HG03280 (cell line): Measurements from ENCODE around the gene ATR.
"Not testable (repeated sequence)": the region's sequence is repeated elsewhere in the genome, so short reads cannot be mapped to it uniquely, and the experiment has no call there.

Source experiments
- ATAC-seq: cut with Tn5 transposase; IDR thresholded peaks from one replicate; pipeline ENCODE4 v1.9.1; 2021; ENCODE audit warnings: mild to moderate bottlenecking, moderate library complexity; ENCODE audit not compliant: unreplicated experiment

Gene ATR

DNA sequence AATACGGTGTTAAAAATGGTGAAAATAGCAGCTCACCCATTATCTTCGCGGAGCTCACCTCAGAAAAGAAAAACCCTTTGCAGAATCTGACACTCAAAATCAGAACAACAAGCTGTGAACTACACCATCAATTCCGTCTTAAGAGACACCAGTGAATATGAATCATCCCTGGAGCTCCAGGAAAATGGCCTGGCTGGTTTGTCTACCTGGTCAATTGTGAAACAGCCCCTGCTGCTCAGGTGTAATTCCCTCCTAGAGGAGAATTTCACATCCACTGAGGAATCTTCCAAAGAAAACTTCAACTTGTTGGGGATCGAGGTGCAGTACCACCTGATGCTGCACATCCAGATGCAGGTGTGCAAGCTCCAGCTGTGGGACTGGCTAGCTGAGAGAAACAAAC is 127.7 kb downstream of the ATR start:
- no peak for ATAC-seq

GRCh38 chr3:142450189-142450588 is 128.3 kb downstream of the ATR start:
- ATAC-seq = no peak

DNA sequence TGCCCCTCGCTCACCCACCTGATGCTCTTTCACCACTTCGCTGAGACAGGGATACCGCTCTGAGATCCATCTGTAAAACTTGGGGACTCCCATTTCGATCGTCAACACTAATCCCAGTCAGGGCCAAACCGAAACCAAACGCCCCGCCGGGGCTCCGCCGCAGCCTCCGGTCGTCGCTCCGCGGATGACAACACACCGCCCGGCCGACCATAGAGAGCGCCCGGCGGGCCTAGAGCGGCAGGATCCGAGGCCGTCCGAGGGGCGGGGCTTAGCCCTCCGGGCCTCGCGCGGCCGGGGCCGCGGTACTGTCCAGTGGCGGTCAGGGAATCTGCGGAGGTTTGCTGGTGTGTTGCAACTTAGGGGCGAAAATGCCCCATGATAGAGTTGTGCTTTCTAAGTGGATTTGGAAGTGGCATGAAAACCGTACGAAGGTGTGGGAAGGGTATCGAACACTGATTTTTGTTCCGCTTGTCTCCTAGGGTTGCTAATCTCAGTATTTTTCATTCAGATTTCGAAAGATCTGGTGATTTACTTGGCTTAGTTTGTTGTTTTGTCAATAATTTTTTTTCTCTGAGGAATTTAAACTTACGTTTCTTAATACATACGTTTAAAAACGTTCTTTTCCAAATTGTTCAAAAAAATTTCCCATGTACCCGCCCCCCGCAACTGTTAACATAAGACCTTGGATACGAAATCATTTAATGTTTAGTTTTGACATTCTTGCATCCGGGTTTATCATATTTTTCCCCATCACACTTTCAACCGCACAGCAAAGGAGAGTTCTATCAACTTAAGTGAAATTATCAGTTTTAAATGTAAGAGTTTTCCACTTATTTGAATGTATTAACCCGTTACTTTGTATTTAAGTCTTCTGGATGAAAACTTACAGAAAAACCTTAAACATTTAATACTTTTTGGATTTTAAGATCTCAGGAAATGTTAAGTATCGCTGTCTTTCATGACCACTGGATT is 130.4 kb downstream of the ATR start, which contains the start of gene XRN1:
XRN1 (minus strand) TSS at position 186 of the 972 bp plus-strand sequence; CDS start at position 93, 93 bp downstream.
- ATAC-seq = peak; percentile 86

GRCh38 chr3:142447301-142447851 is 131.2 kb downstream of the ATR start:
- ATAC-seq = peak; percentile 24

DNA sequence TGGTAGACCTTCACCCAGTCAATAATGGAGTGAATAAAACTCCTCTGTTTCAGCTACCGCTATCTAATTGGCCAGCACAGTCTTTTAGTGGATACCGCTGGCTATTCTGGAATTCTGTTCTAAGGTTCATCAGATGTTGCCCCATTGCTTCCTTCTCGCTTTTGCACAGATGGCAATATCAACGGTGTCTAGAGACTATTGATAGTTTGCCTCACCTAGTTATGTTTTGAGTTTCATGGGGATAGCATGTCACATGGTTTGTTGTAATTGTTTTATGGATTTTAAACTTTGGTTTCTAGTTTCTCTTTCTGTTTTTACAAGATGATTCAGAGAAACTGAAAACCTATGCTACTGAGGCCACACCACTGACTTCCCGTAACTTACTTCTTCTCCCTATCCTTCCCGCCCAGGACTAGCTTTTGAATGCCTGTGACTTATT is 132.7 kb downstream of the ATR start:
- peak; percentile 41 for ATAC-seq

- no peak for ATAC-seq
Observed at GRCh38 chr3:142444343-142444742, 134.2 kb downstream of the ATR start.

DNA sequence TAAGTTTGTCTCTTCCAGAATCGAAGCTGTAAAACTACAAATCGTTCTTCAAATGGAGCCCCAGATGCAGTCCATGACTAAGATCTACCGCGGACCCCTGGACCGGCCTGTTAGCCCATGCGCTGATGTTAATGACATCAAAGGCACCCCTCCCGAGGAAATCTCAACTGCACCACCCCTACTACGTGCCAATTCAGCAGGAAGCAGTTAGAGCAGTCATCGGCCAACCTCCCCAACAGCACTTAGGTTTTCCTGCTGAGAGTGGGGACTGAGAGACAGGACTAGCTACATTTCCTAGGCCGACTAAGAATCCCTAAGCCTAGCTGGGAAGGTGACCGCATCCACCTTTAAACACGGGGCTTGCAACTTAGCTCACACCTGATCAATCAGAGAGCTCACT is 135.5 kb downstream of the ATR start:
- ATAC-seq = not testable (repeated sequence)

DNA sequence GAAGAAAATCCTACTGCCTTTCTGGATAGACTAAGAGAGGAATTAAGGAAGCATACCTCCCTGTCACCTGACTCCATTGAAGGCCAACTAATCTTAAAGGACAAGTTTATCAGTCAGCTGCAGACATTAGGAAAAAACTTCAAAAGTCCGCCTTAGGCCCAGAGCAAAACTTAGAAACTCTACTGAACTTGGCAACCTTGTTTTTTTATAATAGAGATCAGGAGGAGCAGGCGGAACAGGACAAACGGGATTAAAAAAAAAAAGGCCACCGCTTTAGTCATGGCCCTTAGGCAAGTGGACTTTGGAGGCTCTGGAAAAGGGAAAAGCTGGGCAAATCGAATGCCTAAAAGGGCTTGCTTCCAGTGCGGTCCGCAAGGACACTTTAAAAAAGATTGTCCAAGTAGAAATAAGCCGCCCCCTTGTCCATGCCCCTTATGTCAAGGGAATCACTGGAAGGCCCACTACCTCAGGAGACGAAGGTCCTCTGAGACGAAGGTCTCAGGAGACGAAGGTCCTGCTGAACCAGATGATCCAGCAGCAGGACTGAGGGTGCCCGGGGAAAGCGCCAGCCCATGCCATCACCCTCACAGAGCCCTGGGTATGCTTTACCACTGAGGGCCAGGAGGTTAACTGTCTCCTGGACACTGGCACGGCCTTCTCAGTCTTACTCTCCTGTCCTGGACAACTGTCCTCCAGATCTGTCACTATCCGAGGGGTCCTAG is 138.9 kb downstream of the ATR start:
- ATAC-seq = not testable (repeated sequence)

- not testable (repeated sequence) for ATAC-seq
Observed at GRCh38 chr3:142438096-142438495, 140.4 kb downstream of the ATR start.

DNA sequence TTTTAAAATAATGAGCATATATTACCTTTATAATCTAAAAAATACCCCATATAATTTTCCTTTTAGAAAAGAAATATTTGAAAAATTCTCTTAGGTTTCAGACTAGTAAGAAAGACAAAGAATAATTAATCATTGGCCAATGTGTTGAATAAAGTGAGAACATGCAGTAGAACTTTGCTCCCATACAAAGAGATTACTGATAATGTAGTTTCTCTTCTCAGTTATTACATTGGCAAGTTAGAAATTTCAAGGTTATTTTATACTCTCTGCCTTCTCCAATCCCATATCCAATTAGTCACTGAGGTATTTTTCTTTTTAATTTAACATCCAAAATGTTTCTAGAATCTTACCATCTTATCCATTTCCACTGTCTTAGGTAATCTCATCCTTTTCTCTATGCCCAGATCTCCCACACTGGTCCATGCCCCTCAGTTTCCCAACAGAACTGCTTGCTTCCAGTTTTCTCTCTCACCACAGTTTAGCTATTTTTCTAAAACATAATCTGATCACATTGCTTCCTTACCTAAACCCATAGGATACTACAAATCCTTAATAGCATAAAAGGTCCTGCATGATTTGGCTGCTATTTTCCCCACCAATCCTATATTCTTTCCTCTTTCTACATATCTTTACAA is 141.5 kb downstream of the ATR start:
- ATAC-seq = no peak

DNA sequence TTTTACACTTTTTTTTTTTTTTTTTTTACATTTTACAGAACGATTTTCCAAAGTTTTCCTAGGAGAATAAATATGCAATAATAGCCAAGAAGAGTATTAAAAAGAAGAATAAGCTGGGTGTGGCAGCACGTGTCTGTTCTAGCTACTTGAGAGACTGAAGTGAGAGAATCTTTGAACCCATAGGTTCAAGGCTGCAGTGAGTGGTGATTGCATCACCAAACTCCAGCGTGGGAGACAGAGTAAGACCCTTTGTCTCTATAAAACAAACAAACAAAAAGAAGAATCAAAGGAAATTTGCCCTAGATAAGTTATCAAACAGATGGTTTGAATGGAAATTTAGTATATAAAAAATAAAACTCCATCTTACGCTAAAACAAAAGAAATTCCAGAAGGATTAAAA is 144.0 kb downstream of the ATR start:
- no peak for ATAC-seq

DNA sequence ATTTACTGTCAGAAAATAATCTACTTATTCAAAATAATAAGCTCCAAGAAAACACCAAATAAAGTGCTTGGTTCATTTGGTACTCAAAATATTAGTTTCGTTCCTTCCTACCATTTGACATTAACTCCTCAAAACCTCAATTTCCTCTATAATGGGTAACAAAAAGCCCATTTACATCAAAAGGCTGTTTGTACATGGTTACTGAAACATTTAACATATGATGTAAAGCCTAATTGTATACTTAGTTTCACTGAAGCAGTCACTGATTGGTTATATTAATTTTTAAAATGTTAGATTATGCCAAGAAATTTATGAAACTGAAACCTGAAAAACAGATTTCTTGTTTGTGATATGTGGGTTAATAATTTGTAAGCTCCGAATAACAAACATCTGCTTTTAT is 145.4 kb downstream of the ATR start:
- no peak for ATAC-seq

DNA sequence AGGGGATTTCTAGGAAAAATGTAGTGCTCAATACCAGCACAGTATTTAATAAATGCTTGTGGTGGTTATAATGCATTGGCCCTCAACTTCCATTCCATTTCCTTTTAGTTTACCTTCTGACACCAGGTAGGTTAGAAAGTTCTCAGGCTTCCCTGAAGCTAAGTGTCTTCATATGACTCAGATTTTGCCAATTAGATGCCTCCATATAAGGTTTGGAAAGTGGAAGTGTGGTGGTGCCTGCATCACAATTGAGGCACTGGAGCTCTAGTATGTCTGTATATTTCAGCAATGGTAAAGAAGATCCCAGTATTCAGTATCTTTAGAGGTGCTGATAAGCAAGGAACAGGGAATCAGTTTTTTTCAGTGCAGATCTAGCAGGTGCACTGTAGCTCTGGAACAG is 149.0 kb downstream of the ATR start:
- ATAC-seq = no peak

- no peak for ATAC-seq
Observed at GRCh38 chr3:142424754-142425153, 153.8 kb downstream of the ATR start.

GRCh38 chr3:142418926-142419592 is 159.5 kb downstream of the ATR start:
- no peak for ATAC-seq

- ATAC-seq = no peak
Observed at GRCh38 chr3:142417302-142417701, 161.2 kb downstream of the ATR start.

GRCh38 chr3:142400537-142400936 is 178.0 kb downstream of the ATR start:
- ATAC-seq = not testable (repeated sequence)
